HCT116 (cell line): ENCODE measurements around the gene INCA1. TPM values are rescaled to one million over a fixed set of nuclear protein-coding genes. Genes with fewer than 3 reads are reported as not detected.

Experiments used
- ATAC-seq: fragments of 200-7000 bp; cut with Tn5 transposase; 2 replicates; pipeline ENCODE4 v1.9.1; 2020; ENCODE audit warnings: mild to moderate bottlenecking, moderate library complexity
- BruUV-seq: library from RNA; stranded (reverse); fragments of 400-500 nt; replicated peaks from 2 replicates; lab custom pipeline; 2021; lab: Mats Ljungman, UMichigan
- CTCF ChIA-PET: fragments of 300-600 bp; sonication (Branson Sonifier 250); formaldehyde crosslinking; loops from one replicate; lab custom pipeline; 2021; ENCODE audit warnings: antibody characterized with exemption; lab: Charles Lee
- POLR2A ChIA-PET: fragments of 300-600, 350-600 bp; sonication (Branson Sonifier 250); formaldehyde crosslinking; loops from one replicate; lab custom pipeline; 2021; ENCODE audit warnings: antibody characterized with exemption; lab: Charles Lee
- RAD21 ChIA-PET, 2 experiments: fragments of 300-600 bp; sonication (Branson Sonifier 250); formaldehyde crosslinking; loops; one replicate each; lab custom pipeline; 2023; ENCODE audit warnings: low total read pairs in 2 of 2; ENCODE audit not compliant: uncharacterized antibody in 2 of 2, unreplicated experiment in 2 of 2, low non-redundant PET in 1 of 2; lab: Charles Lee
- DNase-seq: peaks from one replicate; pipeline ENCODE4 v3.0.0-alpha.2; 2010; ENCODE audit warnings: low read depth, low spot score
- H2AFZ ChIP-seq: fragments of 200-600 bp; shearing (Covaris generic), sonication (generic); 2 replicates; pipeline ENCODE4 v1.6.1; 2017; ENCODE audit warnings: low read depth, mixed run types, mixed read lengths, antibody characterized with exemption, low read length; ENCODE audit not compliant: poor library complexity, severe bottlenecking
- H3K27ac ChIP-seq: 2 replicates; pipeline ENCODE4 v1.5.1; 2012; ENCODE audit warnings: low read depth, low read length
- H3K27me3 ChIP-seq: fragments of 200-600 bp; sonication (generic); 2 replicates; pipeline ENCODE4 v1.6.1; 2016; ENCODE audit warnings: mixed run types, low read length, mixed read lengths; ENCODE audit not compliant: insufficient read depth
- H3K36me3 ChIP-seq, 2 experiments: fragments of 200-500 bp in 1 of 2; fragments of 200-600 bp in 1 of 2; sonication (Bioruptor generic) in 1 of 2; sonication (generic) in 1 of 2; 2 replicates each; pipeline versions ENCODE4 v1.5.1 to v1.6.1; 2014 to 2016; ENCODE audit warnings: low read length in 2 of 2, inconsistent platforms in 1 of 2, mixed read lengths in 1 of 2, mixed run types in 1 of 2; ENCODE audit not compliant: insufficient read depth in 2 of 2, control insufficient read depth in 1 of 2
- H3K4me1 ChIP-seq, 2 experiments: fragments of 200-600 bp in 1 of 2; sonication (generic) in 1 of 2; 2 replicates each; pipeline versions ENCODE4 v1.5.1 to v1.6.1; 2012 to 2017; ENCODE audit warnings: low read length in 2 of 2, inconsistent platforms in 1 of 2, mild to moderate bottlenecking in 1 of 2, mixed read lengths in 1 of 2, mixed run types in 1 of 2, moderate library complexity in 1 of 2; ENCODE audit not compliant: insufficient read depth in 2 of 2, control insufficient read depth in 1 of 2
- H3K4me2 ChIP-seq: fragments of 200-600 bp; sonication (generic); 2 replicates; pipeline ENCODE4 v1.6.1; 2017; ENCODE audit warnings: mixed run types, low read length, mixed read lengths
- H3K4me3 ChIP-seq, 2 experiments: fragments of 200-600 bp in 1 of 2; sonication (generic) in 1 of 2; replicated peaks in 1 of 2; 2 replicates each; pipeline ENCODE4 v1.5.1; 2011 to 2016; ENCODE audit warnings: low read length in 2 of 2, control low read depth in 1 of 2, low read depth in 1 of 2, mild to moderate bottlenecking in 1 of 2, mixed read lengths in 1 of 2, mixed run types in 1 of 2
- H3K79me2 ChIP-seq: fragments of 200-600 bp; sonication (generic); 2 replicates; pipeline ENCODE4 v1.6.1; 2017; ENCODE audit warnings: mild to moderate bottlenecking, mixed run types, low read length, moderate library complexity, mixed read lengths; ENCODE audit not compliant: insufficient read depth
- H3K9ac ChIP-seq: fragments of 200-600 bp; sonication (generic); 2 replicates; pipeline ENCODE4 v1.6.1; 2016; ENCODE audit warnings: low read length, mixed read lengths
- H3K9me2 ChIP-seq: fragments of 200-600 bp; sonication (generic), shearing (Covaris generic); 2 replicates; pipeline ENCODE4 v1.6.1; 2017; ENCODE audit warnings: mixed run types, mild to moderate bottlenecking, moderate library complexity; ENCODE audit not compliant: insufficient read depth
- H3K9me3 ChIP-seq, 2 experiments: fragments of 200-500 bp in 1 of 2; fragments of 200-600 bp in 1 of 2; sonication (Bioruptor generic) in 1 of 2; sonication (generic) in 1 of 2; 2 replicates each; pipeline ENCODE4 v1.6.1; 2014 to 2017; ENCODE audit warnings: low read length in 2 of 2, mixed read lengths in 2 of 2, inconsistent platforms in 1 of 2, low read depth in 1 of 2, mild to moderate bottlenecking in 1 of 2, mixed run types in 1 of 2, moderate library complexity in 1 of 2; ENCODE audit not compliant: control insufficient read depth in 1 of 2, insufficient read depth in 1 of 2
- H4K20me1 ChIP-seq: fragments of 200-600 bp; sonication (generic), shearing (Covaris generic); 2 replicates; pipeline ENCODE4 v1.6.1; 2017; ENCODE audit warnings: mixed run types, mild to moderate bottlenecking, moderate library complexity; ENCODE audit not compliant: insufficient read depth
- ELF1 ChIP-seq: IDR thresholded peaks from 2 replicates; pipeline ENCODE4 v1.6.1; 2012; ENCODE audit warnings: low read depth, borderline replicate concordance
- SRF ChIP-seq: IDR thresholded peaks from 2 replicates; pipeline ENCODE4 v1.6.1; 2012; ENCODE audit warnings: low read depth
- ZBTB33 ChIP-seq: IDR thresholded peaks from 2 replicates; pipeline ENCODE4 v1.6.1; 2011; ENCODE audit warnings: mild to moderate bottlenecking, low read length, moderate library complexity; ENCODE audit not compliant: insufficient replicate concordance; ENCODE audit errors: extremely low read depth
- intact Hi-C: fragments of 100-400 bp; cut with micrococcal nuclease; formaldehyde crosslinking; loops from 2 replicates; pipeline ENCODE4 v1.10.0; 2022
- total RNA-seq: library from RNA; stranded (reverse); gene quantifications from one replicate; pipeline ENCODE4 v1.2.1, GENCODE V29; 2021; ENCODE audit not compliant: unreplicated experiment
- TF ChIP-seq, protein P1 (sequence below): IDR thresholded peaks from 2 replicates; pipeline ENCODE4 v1.6.1; 2012; ENCODE audit warnings: low read depth
- TF ChIP-seq, protein P2 (sequence below): IDR thresholded peaks from 2 replicates; pipeline ENCODE4 v1.6.1; 2012
- TF ChIP-seq, protein P3 (sequence below): IDR thresholded peaks from 2 replicates; pipeline ENCODE4 v1.6.1; 2012

INCA1 gene
- total RNA-seq, 1 experiment from 2014 or later, result 0.74 TPM

GRCh38 chr17:5022171-5022711 is 24.9 kb upstream of the INCA1 start:
- Histone ChIP-seq H3K27me3 (no peaks in the 10 kb centered on the region), H3K4me3 (no peak overlapping the region), H3K4me2 (no peak overlapping the region), H2AFZ (no peak overlapping the region), H3K27ac (no peak overlapping the region), H3K9me2 (no peaks in the 10 kb centered on the region), H3K9me3 (no peaks in the 10 kb centered on the region), H3K9ac (no peak overlapping the region), H3K36me3 (peaks cover 10 to 27% of the 10 kb centered on the region in 2 experiments), H3K4me1 (peaks cover 4 to 7% of the 10 kb centered on the region in 2 experiments; a peak in 1 of 4 replicates), H4K20me1 (no peaks in the 10 kb centered on the region), H3K79me2 (no peaks in the 10 kb centered on the region)
- DNase-seq, result no peak
- POLR2A ChIA-PET, result no interaction called here
- BruUV-seq, result no TSS peak
- CTCF ChIA-PET, result interaction anchor here (1.0 kb wide), 1 partner anchor 10 kb away, joined by 3 read pairs; no protein-coding TSS in a partner anchor
- RAD21 ChIA-PET, result no interaction called here
- intact Hi-C loops, result no loop called here
- TF ChIP-seq, protein P1, sequence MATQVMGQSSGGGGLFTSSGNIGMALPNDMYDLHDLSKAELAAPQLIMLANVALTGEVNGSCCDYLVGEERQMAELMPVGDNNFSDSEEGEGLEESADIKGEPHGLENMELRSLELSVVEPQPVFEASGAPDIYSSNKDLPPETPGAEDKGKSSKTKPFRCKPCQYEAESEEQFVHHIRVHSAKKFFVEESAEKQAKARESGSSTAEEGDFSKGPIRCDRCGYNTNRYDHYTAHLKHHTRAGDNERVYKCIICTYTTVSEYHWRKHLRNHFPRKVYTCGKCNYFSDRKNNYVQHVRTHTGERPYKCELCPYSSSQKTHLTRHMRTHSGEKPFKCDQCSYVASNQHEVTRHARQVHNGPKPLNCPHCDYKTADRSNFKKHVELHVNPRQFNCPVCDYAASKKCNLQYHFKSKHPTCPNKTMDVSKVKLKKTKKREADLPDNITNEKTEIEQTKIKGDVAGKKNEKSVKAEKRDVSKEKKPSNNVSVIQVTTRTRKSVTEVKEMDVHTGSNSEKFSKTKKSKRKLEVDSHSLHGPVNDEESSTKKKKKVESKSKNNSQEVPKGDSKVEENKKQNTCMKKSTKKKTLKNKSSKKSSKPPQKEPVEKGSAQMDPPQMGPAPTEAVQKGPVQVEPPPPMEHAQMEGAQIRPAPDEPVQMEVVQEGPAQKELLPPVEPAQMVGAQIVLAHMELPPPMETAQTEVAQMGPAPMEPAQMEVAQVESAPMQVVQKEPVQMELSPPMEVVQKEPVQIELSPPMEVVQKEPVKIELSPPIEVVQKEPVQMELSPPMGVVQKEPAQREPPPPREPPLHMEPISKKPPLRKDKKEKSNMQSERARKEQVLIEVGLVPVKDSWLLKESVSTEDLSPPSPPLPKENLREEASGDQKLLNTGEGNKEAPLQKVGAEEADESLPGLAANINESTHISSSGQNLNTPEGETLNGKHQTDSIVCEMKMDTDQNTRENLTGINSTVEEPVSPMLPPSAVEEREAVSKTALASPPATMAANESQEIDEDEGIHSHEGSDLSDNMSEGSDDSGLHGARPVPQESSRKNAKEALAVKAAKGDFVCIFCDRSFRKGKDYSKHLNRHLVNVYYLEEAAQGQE, result no peak
- TF ChIP-seq ELF1, result no peak
- TF ChIP-seq SRF, result no peak
- TF ChIP-seq, protein P2, sequence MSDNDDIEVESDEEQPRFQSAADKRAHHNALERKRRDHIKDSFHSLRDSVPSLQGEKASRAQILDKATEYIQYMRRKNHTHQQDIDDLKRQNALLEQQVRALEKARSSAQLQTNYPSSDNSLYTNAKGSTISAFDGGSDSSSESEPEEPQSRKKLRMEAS, result no peak
- TF ChIP-seq ZBTB33, result no peak
- TF ChIP-seq, protein P3, sequence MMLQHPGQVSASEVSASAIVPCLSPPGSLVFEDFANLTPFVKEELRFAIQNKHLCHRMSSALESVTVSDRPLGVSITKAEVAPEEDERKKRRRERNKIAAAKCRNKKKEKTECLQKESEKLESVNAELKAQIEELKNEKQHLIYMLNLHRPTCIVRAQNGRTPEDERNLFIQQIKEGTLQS, result no peak
- ATAC-seq, result no peak
